ENCODE data around the gene THPO.

Gene THPO

GRCh38 chr3:184377882-184378445 lies at the start of gene THPO:
Gene THPO, minus strand, starts transcription at chr3:184378207. Its CDS starts 1,948 bp downstream, at chr3:184376259.
- no peak for DNase-seq

- no peak for DNase-seq
Observed at GRCh38 chr3:184426691-184427141, 48.7 kb upstream of the THPO start.

GRCh38 chr3:184423561-184423960 lies 45.6 kb upstream of the THPO start:
- DNase-seq = no peak

GRCh38 chr3:184419171-184419570 lies 41.2 kb upstream of the THPO start:
- DNase-seq = no peak

- peak; percentile 57 to 72 for DNase-seq
Observed at GRCh38 chr3:184417619-184418327, 39.8 kb upstream of the THPO start.

- no peak for DNase-seq
Observed at GRCh38 chr3:184415203-184415490, 37.1 kb upstream of the THPO start.

- no peak for DNase-seq
Observed at GRCh38 chr3:184414418-184415202, 36.6 kb upstream of the THPO start.

GRCh38 chr3:184409946-184410500 lies 32.0 kb upstream of the THPO start:
- no peak for DNase-seq

- no peak for DNase-seq
Observed at GRCh38 chr3:184409331-184409926, 31.4 kb upstream of the THPO start.

- no peak for DNase-seq
Observed at GRCh38 chr3:184405075-184406030, 27.3 kb upstream of the THPO start.

GRCh38 chr3:184399410-184399809 lies 21.4 kb upstream of the THPO start:
- DNase-seq = no peak

- DNase-seq = no peak
Observed at GRCh38 chr3:184395320-184395660, 17.3 kb upstream of the THPO start.

GRCh38 chr3:184391266-184391665 lies 13.3 kb upstream of the THPO start:
- no peak for DNase-seq

GRCh38 chr3:184389935-184390528 lies 12.0 kb upstream of the THPO start:
- DNase-seq = no peak

GRCh38 chr3:184389384-184389783 lies 11.4 kb upstream of the THPO start:
- no peak for DNase-seq

- DNase-seq = no peak
Observed at GRCh38 chr3:184388936-184389230, 10.9 kb upstream of the THPO start.

- DNase-seq = no peak
Observed at GRCh38 chr3:184388164-184388935, 10.3 kb upstream of the THPO start.

GRCh38 chr3:184387174-184387714 lies 9.2 kb upstream of the THPO start:
- no peak for DNase-seq

GRCh38 chr3:184386047-184386806 lies 8.2 kb upstream of the THPO start:
- DNase-seq = no peak

GRCh38 chr3:184384856-184385422 lies 6.9 kb upstream of the THPO start:
- no peak for DNase-seq

Measured in stimulated activated CD4-positive, alpha-beta T cell treated with anti-CD3 and anti-CD28 coated beads, Interleukin-2, amount 100 ng/mL, for 48 hours (primary cell).